ENCODE data around the gene A3GALT2. TPM values are rescaled to one million over a fixed set of nuclear protein-coding genes. Genes with fewer than 3 reads are reported as not detected.
A peak's percentile ranks its signal among the peaks of the same experiment; 100 is the strongest.

Gene A3GALT2
- total RNA-seq, 1 donor from 2014 or later, result 0.35 TPM

GRCh38 chr1:33258788-33259274 is 62.1 kb downstream of the A3GALT2 start:
- Mint-ChIP-seq H3K27ac (ENCODE audit: unreplicated experiment) (peak overlapping the region; percentile 18), H3K27me3 (ENCODE audit: unreplicated experiment) (no peaks in the 10 kb centered on the region), H3K36me3 (ENCODE audit: unreplicated experiment) (peaks cover 11% of the 10 kb centered on the region), H3K9me3 (ENCODE audit: unreplicated experiment) (no peaks in the 10 kb centered on the region), H3K4me1 (ENCODE audit: unreplicated experiment) (peaks cover 55% of the 10 kb centered on the region), H3K4me3 (ENCODE audit: unreplicated experiment) (peak overlapping the region; percentile 96)
- DNase-seq (ENCODE audit: extremely low spot score, unreplicated experiment), result no peak
- TF ChIP-seq CTCF (IDR thresholded peaks at IDR 0.05), result no peak

- DNase-seq (ENCODE audit: extremely low spot score, unreplicated experiment), result no peak
- Mint-ChIP-seq H3K4me1 (ENCODE audit: unreplicated experiment) (peaks cover 48% of the 10 kb centered on the region), H3K27ac (ENCODE audit: unreplicated experiment) (peak overlapping the region; percentile 98), H3K9me3 (ENCODE audit: unreplicated experiment) (no peaks in the 10 kb centered on the region), H3K4me3 (ENCODE audit: unreplicated experiment) (peak overlapping the region; percentile 96), H3K27me3 (ENCODE audit: unreplicated experiment) (no peaks in the 10 kb centered on the region), H3K36me3 (ENCODE audit: unreplicated experiment) (peaks cover 11% of the 10 kb centered on the region)
- TF ChIP-seq CTCF (IDR thresholded peaks at IDR 0.05), result no peak
Observed at GRCh38 chr1:33257772-33258712, 62.9 kb downstream of the A3GALT2 start.

GRCh38 chr1:33257207-33257771 is 63.6 kb downstream of the A3GALT2 start:
- TF ChIP-seq CTCF (IDR thresholded peaks at IDR 0.05), result no peak
- peaks cover 48% of the 10 kb centered on the region for H3K4me1 Mint-ChIP-seq (ENCODE audit: unreplicated experiment)

More at GRCh38 chr1:33257207-33257771, 63.6 kb downstream of the A3GALT2 start:
- Mint-ChIP-seq H3K9me3 (ENCODE audit: unreplicated experiment) (no peaks in the 10 kb centered on the region), H3K36me3 (ENCODE audit: unreplicated experiment) (peaks cover 11% of the 10 kb centered on the region), H3K4me3 (ENCODE audit: unreplicated experiment) (peak overlapping the region; percentile 96), H3K27me3 (ENCODE audit: unreplicated experiment) (no peaks in the 10 kb centered on the region), H3K27ac (ENCODE audit: unreplicated experiment) (peak overlapping the region; percentile 98)
- no peak for DNase-seq (ENCODE audit: extremely low spot score, unreplicated experiment)

Small RNA genes within 50 kb of the gene (microRNA-seq; reads per million reads assigned to microRNA genes)
- 57.0 reads per million, percentile 44 among the genes with 10 or more reads in this experiment for gene MIR3605 (ENCODE audit: unreplicated experiment)

Other genes starting within 250 kb of the A3GALT2 start
- gene AZIN2, start 239.9 kb downstream of the A3GALT2 start, total RNA-seq, result 8.0 and 10.4 TPM in 2 replicates
- 71.8 and 78.7 TPM in 2 replicates for gene TRIM62, start 139.1 kb downstream of the A3GALT2 start, total RNA-seq
- gene ZNF362, start 64.6 kb downstream of the A3GALT2 start, total RNA-seq, result 97.0 and 110 TPM in 2 replicates
- 148 and 160 TPM in 2 replicates for gene PHC2, start 110.0 kb upstream of the A3GALT2 start, total RNA-seq
- 5.2 and 7.3 TPM in 2 replicates for gene ZSCAN20, start 151.5 kb upstream of the A3GALT2 start, total RNA-seq

Data from osteocyte (in vitro differentiated cells).